ENCODE data around the gene IL18BP. TPM values are rescaled to one million over a fixed set of nuclear protein-coding genes. Genes with fewer than 3 reads are reported as not detected.

The IL18BP gene
- total and polyA plus RNA-seq, 9 of the 15 experiments (the other 6 are each of a cell fraction or from before 2014, with no cell fraction given): 0.34 to 9.4 (median 3.2) TPM

GRCh38 chr11:71998061-71998460 is 648 bp upstream of the IL18BP start:
- Histone ChIP-seq H3K4me3 (no peak overlapping the region), H3K27ac (ENCODE audit: extremely low read depth, low read depth, low read length) (no peak overlapping the region), H2AFZ (ENCODE audit: low read depth, low read length) (no peak overlapping the region), H3K9ac (ENCODE audit: insufficient read depth in 1 of 2, low read depth in 2 of 2, low read length in 2 of 2) (no peak overlapping the region; a peak in 1 of 4 replicates), H3K27me3 (ENCODE audit: control insufficient read depth in 2 of 2, insufficient read depth in 2 of 2, low read length in 2 of 2) (no peaks in the 10 kb centered on the region), H3K4me1 (replicated peaks in 1 of 2; ENCODE audit: control insufficient read depth in 2 of 2, insufficient read depth in 2 of 2, low read length in 2 of 2) (peaks cover 44 to 68% of the 10 kb centered on the region in 2 experiments), H3K79me2 (ENCODE audit: control insufficient read depth, insufficient read depth, low read length) (no peaks in the 10 kb centered on the region), H4K20me1 (replicated peaks; ENCODE audit: control insufficient read depth, insufficient read depth, low read length) (peaks cover 10% of the 10 kb centered on the region), H3K4me2 (ENCODE audit: insufficient read depth, low read length) (no peak overlapping the region), H3K9me3 (replicated peaks; ENCODE audit: control insufficient read depth, insufficient read depth, low read depth, low read length) (no peaks in the 10 kb centered on the region), H3K9me1 (ENCODE audit: control insufficient read depth, insufficient read depth, low read length) (peaks cover 14% of the 10 kb centered on the region), H3K36me3 (ENCODE audit: control insufficient read depth, insufficient read depth, low read length) (peaks cover 54% of the 10 kb centered on the region)
- 80% methylated on average over 1 of the region's 2 CpGs for WGBS (ENCODE audit: insufficient coverage, low coverage, missing lambda C conversion rate)
- intact Hi-C loops (cut with micrococcal nuclease): loop anchor here (5.0 kb wide), 1 partner anchor 136 kb away; no protein-coding TSS in a partner anchor
- ChIA-PET CTCF (ENCODE audit: low intra/inter-chr PET ratio) (no interaction called here), POLR2A (interaction anchor here (0.6 to 1.0 kb wide), 4 partner anchors 12 to 282 kb away, joined by 3 to 4 read pairs (median 3); no protein-coding TSS in a partner anchor)
- no peak for DNase-seq (ENCODE audit: extremely low read depth in 1 of 4, low spot score in 3 of 4)
- FAIRE-seq: no peak
- in situ Hi-C loops (cut with MboI): no loop called here
- ATAC-seq: no peak
- TF ChIP-seq GABPB2 (CRISPR knock-in tag; conservative IDR thresholded peaks at IDR 0.05): no peak
- no peak for TF ChIP-seq ZFP36 (IDR thresholded peaks at IDR 0.05; ENCODE audit: low read depth, low read length, partially characterized antibody)
- TF ChIP-seq ARHGAP35 (IDR thresholded peaks at IDR 0.05; ENCODE audit: partially characterized antibody): no peak
- no peak for TF ChIP-seq ZSCAN32 (CRISPR knock-in tag; IDR thresholded peaks at IDR 0.05)
- TF ChIP-seq RBM25 (IDR thresholded peaks at IDR 0.05; ENCODE audit: low read depth, low read length, severe bottlenecking): no peak
- no peak for TF ChIP-seq SNAPC5 (CRISPR knock-in tag; IDR thresholded peaks at IDR 0.05)
- TF ChIP-seq ARID2 (IDR thresholded peaks at IDR 0.05): no peak
- no peak for TF ChIP-seq BRF1 (IDR thresholded peaks at IDR 0.05; ENCODE audit: borderline replicate concordance, extremely low read depth, insufficient read length)
- no TSS peak for BruUV-seq (replicated peaks)
